OCI-LY1 (cell line): ENCODE results near the gene REEP5.

ENCODE experiments used
- H2AFZ ChIP-seq: fragments of 200-600 bp; sonication (generic), shearing (Covaris generic); 2 replicates; pipeline ENCODE4 v1.6.0; 2014; ENCODE audit warnings: antibody characterized with exemption, mild to moderate bottlenecking, low read length
- H3F3A ChIP-seq: fragments of 200-600 bp; sonication (generic), shearing (Covaris generic); 2 replicates; pipeline ENCODE4 v1.6.0; 2014; ENCODE audit warnings: mild to moderate bottlenecking, antibody characterized with exemption, low read length, moderate library complexity; ENCODE audit not compliant: insufficient read depth
- H3K27ac ChIP-seq: fragments of 200-600 bp; sonication (generic); 2 replicates; pipeline ENCODE4 v1.5.1; 2014; ENCODE audit warnings: low read length, mixed run types, mild to moderate bottlenecking, low read depth; ENCODE audit not compliant: poor library complexity, severe bottlenecking
- H3K27me3 ChIP-seq: fragments of 200-600 bp; sonication (generic); 2 replicates; pipeline ENCODE4 v1.6.0; 2014; ENCODE audit warnings: antibody characterized with exemption, mild to moderate bottlenecking, low read length, moderate library complexity; ENCODE audit not compliant: insufficient read depth
- H3K36me3 ChIP-seq: fragments of 200-600 bp; sonication (generic); 2 replicates; pipeline ENCODE4 v1.6.1; 2014; ENCODE audit warnings: mild to moderate bottlenecking, antibody characterized with exemption, low read length, moderate library complexity, mixed read lengths; ENCODE audit not compliant: insufficient read depth
- H3K4me1 ChIP-seq: fragments of 200-600 bp; sonication (generic); 2 replicates; pipeline ENCODE4 v1.5.1; 2014; ENCODE audit warnings: mild to moderate bottlenecking, low read length, moderate library complexity; ENCODE audit not compliant: insufficient read depth, severe bottlenecking
- H3K4me2 ChIP-seq: fragments of 200-600 bp; sonication (generic), shearing (Covaris generic); 2 replicates; pipeline ENCODE4 v1.6.1; 2014; ENCODE audit warnings: low read length
- H3K4me3 ChIP-seq: fragments of 200-600 bp; sonication (generic); 2 replicates; pipeline ENCODE4 v1.5.1; 2014; ENCODE audit warnings: low read length, low read depth, mild to moderate bottlenecking, mixed read lengths; ENCODE audit not compliant: poor library complexity, severe bottlenecking
- H3K79me2 ChIP-seq: fragments of 200-600 bp; shearing (Covaris generic); 2 replicates; pipeline ENCODE4 v1.6.1; 2016; ENCODE audit warnings: mixed run types, low read length, mixed read lengths; ENCODE audit not compliant: insufficient read depth
- H3K9ac ChIP-seq: fragments of 200-600 bp; sonication (generic), shearing (Covaris generic); 2 replicates; pipeline ENCODE4 v1.6.1; 2014; ENCODE audit warnings: mild to moderate bottlenecking, low read length, mixed read lengths
- H3K9me2 ChIP-seq: fragments of 200-600 bp; sonication (generic), shearing (Covaris generic); 2 replicates; pipeline ENCODE4 v1.6.1; 2014; ENCODE audit warnings: low read depth, mild to moderate bottlenecking, low read length, mixed read lengths
- H3K9me3 ChIP-seq: fragments of 200-600 bp; shearing (Covaris generic); 2 replicates; pipeline ENCODE4 v1.6.1; 2014; ENCODE audit warnings: low read length, mixed read lengths
- H4K20me1 ChIP-seq: fragments of 200-600 bp; sonication (generic), shearing (Covaris generic); 2 replicates; pipeline ENCODE4 v1.6.0; 2016; ENCODE audit warnings: mild to moderate bottlenecking, low read length; ENCODE audit not compliant: insufficient read depth
- EZH2 ChIP-seq: fragments of 200-600 bp; sonication (generic), shearing (Covaris generic); IDR thresholded peaks from 2 replicates; pipeline ENCODE4 v1.8.0; 2017; ENCODE audit warnings: borderline replicate concordance, mixed run types, mild to moderate bottlenecking, antibody characterized with exemption, low read length, moderate library complexity, mixed read lengths
- TF ChIP-seq, protein P1 (sequence below): fragments of 200-600 bp; sonication (generic), shearing (Covaris generic); IDR thresholded peaks from 2 replicates; pipeline ENCODE4 v1.5.1; 2017; ENCODE audit warnings: mild to moderate bottlenecking, antibody characterized with exemption, low read length, moderate library complexity, mixed read lengths

REEP5 gene

DNA sequence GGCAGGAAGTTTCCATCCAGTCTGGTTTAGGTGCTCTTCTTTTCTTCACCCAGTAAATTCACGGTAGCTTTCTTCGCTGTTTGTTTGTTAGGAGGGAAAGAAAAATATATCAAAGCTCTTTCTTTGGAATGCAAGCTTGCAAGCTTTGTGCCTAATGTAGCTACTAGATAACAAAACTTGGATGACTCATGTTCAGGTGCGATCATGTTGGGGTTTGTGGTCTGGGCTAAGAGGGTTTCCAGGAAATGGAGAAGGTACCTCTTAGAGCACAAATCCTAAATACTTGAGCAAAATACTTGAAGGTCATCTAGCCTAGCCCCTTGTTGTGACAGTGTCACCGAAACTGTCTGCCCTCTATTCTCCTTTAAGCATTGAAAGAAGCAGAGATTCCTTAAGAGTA lies 43.3 kb downstream of the REEP5 start:
- H3K9me2 ChIP-seq, result no peaks in the 10 kb centered on the region
- H3K4me1 ChIP-seq, result no peaks in the 10 kb centered on the region
- H3K27ac ChIP-seq, result no peak overlapping the region
- H3K4me2 ChIP-seq, result no peak overlapping the region
- H3K36me3 ChIP-seq, result peaks cover 69% of the 10 kb centered on the region
- H2AFZ ChIP-seq, result no peak overlapping the region
- H3K4me3 ChIP-seq, result no peak overlapping the region
- H3K9ac ChIP-seq, result no peak overlapping the region
- H3K79me2 ChIP-seq, result no peaks in the 10 kb centered on the region
- no peaks in the 10 kb centered on the region for H3F3A ChIP-seq
- no peaks in the 10 kb centered on the region for H3K27me3 ChIP-seq
- TF ChIP-seq, protein P1, sequence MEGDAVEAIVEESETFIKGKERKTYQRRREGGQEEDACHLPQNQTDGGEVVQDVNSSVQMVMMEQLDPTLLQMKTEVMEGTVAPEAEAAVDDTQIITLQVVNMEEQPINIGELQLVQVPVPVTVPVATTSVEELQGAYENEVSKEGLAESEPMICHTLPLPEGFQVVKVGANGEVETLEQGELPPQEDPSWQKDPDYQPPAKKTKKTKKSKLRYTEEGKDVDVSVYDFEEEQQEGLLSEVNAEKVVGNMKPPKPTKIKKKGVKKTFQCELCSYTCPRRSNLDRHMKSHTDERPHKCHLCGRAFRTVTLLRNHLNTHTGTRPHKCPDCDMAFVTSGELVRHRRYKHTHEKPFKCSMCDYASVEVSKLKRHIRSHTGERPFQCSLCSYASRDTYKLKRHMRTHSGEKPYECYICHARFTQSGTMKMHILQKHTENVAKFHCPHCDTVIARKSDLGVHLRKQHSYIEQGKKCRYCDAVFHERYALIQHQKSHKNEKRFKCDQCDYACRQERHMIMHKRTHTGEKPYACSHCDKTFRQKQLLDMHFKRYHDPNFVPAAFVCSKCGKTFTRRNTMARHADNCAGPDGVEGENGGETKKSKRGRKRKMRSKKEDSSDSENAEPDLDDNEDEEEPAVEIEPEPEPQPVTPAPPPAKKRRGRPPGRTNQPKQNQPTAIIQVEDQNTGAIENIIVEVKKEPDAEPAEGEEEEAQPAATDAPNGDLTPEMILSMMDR, result no peak
- no peak for TF ChIP-seq EZH2
- H3K9me3 ChIP-seq, result no peaks in the 10 kb centered on the region
- no peaks in the 10 kb centered on the region for H4K20me1 ChIP-seq

DNA sequence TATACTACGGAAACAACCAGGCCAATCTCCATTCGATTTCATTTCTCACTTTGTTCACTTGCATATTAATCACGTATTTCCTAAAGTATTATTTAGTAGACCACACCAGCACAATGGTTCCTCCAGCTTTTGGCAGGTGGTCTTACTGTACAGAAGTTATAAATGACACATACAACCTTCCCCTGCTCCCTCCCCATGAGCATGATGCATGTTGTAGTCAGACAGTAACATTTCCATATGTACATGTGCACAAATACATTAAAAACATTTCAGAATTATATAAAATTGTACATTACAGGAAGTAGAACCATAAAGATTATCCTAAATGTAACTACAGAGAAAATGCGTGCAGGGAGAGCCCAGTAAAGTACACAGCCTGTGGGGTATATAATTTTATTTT lies 43.9 kb downstream of the REEP5 start:
- Histone ChIP-seq H3K27me3 (no peaks in the 10 kb centered on the region), H3K9me2 (no peaks in the 10 kb centered on the region), H3K9me3 (no peaks in the 10 kb centered on the region), H2AFZ (no peak overlapping the region), H3K4me2 (no peak overlapping the region), H3K4me1 (no peaks in the 10 kb centered on the region), H4K20me1 (no peaks in the 10 kb centered on the region), H3K36me3 (peaks cover 66% of the 10 kb centered on the region), H3K79me2 (no peaks in the 10 kb centered on the region), H3K4me3 (no peak overlapping the region), H3K27ac (no peak overlapping the region), H3F3A (no peaks in the 10 kb centered on the region), H3K9ac (no peak overlapping the region)
- no peak for TF ChIP-seq EZH2
- TF ChIP-seq, protein P1, result no peak

DNA sequence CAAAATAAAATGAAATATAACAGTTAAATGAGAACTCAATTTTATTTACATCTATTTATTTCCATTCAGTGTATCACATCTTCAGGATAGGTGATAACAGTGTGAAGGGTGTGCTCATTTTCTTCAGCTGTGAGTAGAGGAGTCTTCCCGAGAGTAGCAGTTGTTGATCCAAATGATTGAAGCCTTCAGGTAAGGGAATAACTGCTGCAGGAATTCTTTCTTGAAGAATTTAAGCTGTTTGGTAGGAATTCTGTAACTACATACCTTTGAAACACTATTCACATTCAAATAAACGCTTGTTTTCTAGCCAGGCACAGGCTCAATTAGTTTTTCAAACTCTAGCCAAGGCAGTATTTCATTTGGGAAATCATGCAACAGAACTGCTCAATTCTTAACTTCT lies 45.7 kb downstream of the REEP5 start:
- no peak overlapping the region for H3K27ac ChIP-seq

More for the DNA sequence above, 45.7 kb downstream of the REEP5 start:
- Histone ChIP-seq H2AFZ (no peak overlapping the region), H3K9me3 (no peaks in the 10 kb centered on the region), H3K4me3 (no peak overlapping the region), H3F3A (no peaks in the 10 kb centered on the region), H3K36me3 (peaks cover 49% of the 10 kb centered on the region), H3K4me2 (no peak overlapping the region), H3K4me1 (no peaks in the 10 kb centered on the region), H3K79me2 (no peaks in the 10 kb centered on the region), H3K9ac (no peak overlapping the region), H3K9me2 (no peaks in the 10 kb centered on the region), H3K27me3 (no peaks in the 10 kb centered on the region), H4K20me1 (no peaks in the 10 kb centered on the region)
- no peak for TF ChIP-seq EZH2
- TF ChIP-seq, protein P1, result no peak
